Neural crest cell (in vitro differentiated cells): ENCODE results near the gene ZNF385A. TPM values are rescaled to one million over a fixed set of nuclear protein-coding genes. Genes with fewer than 3 reads are reported as not detected.

Experiments used
- DNase-seq: peaks from one replicate; pipeline ENCODE4 v3.0.0; 2021; ENCODE audit warnings: low read depth, mixed read lengths, low spot score
- H3K27ac Mint-ChIP-seq: one replicate; pipeline ENCODE4 v1.8.0; 2021; ENCODE audit warnings: mild to moderate bottlenecking, mixed read lengths; ENCODE audit not compliant: unreplicated experiment
- H3K27me3 Mint-ChIP-seq: 2 replicates; pipeline ENCODE4 v1.8.0; 2021; ENCODE audit warnings: low read depth, mild to moderate bottlenecking, mixed read lengths
- H3K36me3 Mint-ChIP-seq: 2 replicates; pipeline ENCODE4 v1.8.0; 2021; ENCODE audit warnings: low read depth, mild to moderate bottlenecking, mixed read lengths
- H3K4me1 Mint-ChIP-seq: 2 replicates; pipeline ENCODE4 v1.8.0; 2021; ENCODE audit warnings: mixed read lengths
- H3K4me3 Mint-ChIP-seq: one replicate; pipeline ENCODE4 v1.8.0; 2021; ENCODE audit warnings: mild to moderate bottlenecking, mixed read lengths
- H3K9me3 Mint-ChIP-seq: 2 replicates; pipeline ENCODE4 v1.8.0; 2021; ENCODE audit warnings: mixed read lengths
- total RNA-seq: library from RNA; stranded (reverse); gene quantifications from 2 replicates; pipeline ENCODE4 v1.2.1, GENCODE V29; 2021
- TF ChIP-seq, protein P1 (sequence below): fragments of 200-600 bp; sonication (generic); conservative IDR thresholded peaks from 2 replicates; pipeline ENCODE4 v1.5.0; 2021; ENCODE audit warnings: antibody characterized with exemption, mild to moderate bottlenecking

The ZNF385A gene
- total RNA-seq, 1 donor from 2014 or later = 20.3 TPM

DNA sequence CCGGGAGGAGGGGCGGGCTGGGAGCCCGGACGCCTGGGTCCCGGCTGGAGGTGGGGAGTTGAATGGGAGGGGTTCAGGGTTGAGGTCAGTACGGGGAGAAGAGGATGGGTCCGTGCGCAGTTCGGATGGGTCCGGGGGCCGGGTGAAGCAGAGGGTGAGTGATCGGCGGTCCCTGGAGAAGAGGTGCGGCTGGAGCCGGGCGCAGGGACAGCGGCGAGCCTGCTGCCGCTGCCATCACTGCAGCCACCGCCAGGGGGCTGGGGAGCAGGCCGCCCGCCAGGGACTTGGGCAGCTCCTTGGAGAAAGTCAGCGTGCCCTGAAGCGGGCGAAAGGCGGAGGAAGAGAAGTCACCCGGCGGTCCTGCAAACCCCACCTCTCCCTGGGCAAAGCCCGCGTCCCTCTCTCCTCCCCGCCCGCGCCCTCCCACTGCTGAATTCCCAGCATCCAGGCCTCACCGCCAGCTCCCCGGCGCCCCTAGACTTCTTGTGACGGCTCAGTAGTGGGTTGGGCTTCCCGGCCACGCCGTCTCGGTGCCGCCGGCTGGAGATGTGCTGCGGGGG is 14.3 kb downstream of the ZNF385A start:
- DNase-seq = peak; percentile 87
- no peak overlapping the region for H3K27ac Mint-ChIP-seq

DNA sequence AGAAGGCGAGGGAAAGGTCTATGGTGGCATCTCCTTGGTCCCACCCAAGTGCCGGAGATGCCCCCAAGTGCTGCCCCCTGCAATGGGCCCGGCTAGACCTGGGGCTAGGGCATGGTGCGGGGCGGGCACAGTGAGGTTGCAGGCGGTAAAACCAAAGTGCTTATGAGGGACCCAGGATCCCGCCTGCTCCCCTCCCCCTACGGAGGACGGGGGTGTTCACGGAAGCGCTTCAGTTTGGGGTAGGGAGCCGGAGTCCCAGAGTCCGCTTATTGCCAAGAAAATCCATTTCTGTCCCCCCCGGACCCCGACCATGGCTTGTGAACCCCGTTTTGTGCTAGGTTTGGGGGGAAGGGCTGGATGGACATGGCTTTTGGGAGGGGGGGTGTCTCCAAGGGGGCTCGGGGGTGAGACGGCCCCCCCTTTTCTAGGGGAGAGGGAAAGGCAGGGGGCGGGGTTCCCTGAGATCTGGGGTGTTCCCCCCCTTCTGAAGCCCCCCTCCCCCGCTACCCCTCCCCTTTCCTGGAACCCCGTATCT is 14.9 kb downstream of the ZNF385A start:
- TF ChIP-seq, protein P1, sequence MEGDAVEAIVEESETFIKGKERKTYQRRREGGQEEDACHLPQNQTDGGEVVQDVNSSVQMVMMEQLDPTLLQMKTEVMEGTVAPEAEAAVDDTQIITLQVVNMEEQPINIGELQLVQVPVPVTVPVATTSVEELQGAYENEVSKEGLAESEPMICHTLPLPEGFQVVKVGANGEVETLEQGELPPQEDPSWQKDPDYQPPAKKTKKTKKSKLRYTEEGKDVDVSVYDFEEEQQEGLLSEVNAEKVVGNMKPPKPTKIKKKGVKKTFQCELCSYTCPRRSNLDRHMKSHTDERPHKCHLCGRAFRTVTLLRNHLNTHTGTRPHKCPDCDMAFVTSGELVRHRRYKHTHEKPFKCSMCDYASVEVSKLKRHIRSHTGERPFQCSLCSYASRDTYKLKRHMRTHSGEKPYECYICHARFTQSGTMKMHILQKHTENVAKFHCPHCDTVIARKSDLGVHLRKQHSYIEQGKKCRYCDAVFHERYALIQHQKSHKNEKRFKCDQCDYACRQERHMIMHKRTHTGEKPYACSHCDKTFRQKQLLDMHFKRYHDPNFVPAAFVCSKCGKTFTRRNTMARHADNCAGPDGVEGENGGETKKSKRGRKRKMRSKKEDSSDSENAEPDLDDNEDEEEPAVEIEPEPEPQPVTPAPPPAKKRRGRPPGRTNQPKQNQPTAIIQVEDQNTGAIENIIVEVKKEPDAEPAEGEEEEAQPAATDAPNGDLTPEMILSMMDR = no peak
- H3K9me3 Mint-ChIP-seq = no peaks in the 10 kb centered on the region
- no peaks in the 10 kb centered on the region for H3K36me3 Mint-ChIP-seq
- peaks cover 32% of the 10 kb centered on the region for H3K4me1 Mint-ChIP-seq
- H3K4me3 Mint-ChIP-seq = no peak overlapping the region
- no peak overlapping the region for H3K27ac Mint-ChIP-seq
- H3K27me3 Mint-ChIP-seq = peaks cover 5% of the 10 kb centered on the region
- no peak for DNase-seq

More for the DNA sequence above, 14.3 kb downstream of the ZNF385A start:
- Mint-ChIP-seq H3K36me3 (no peaks in the 10 kb centered on the region), H3K9me3 (no peaks in the 10 kb centered on the region), H3K4me3 (peak overlapping the region; percentile 62), H3K4me1 (peaks cover 32% of the 10 kb centered on the region), H3K27me3 (peaks cover 5% of the 10 kb centered on the region)
- TF ChIP-seq, protein P1 = peak; percentile 93

DNA sequence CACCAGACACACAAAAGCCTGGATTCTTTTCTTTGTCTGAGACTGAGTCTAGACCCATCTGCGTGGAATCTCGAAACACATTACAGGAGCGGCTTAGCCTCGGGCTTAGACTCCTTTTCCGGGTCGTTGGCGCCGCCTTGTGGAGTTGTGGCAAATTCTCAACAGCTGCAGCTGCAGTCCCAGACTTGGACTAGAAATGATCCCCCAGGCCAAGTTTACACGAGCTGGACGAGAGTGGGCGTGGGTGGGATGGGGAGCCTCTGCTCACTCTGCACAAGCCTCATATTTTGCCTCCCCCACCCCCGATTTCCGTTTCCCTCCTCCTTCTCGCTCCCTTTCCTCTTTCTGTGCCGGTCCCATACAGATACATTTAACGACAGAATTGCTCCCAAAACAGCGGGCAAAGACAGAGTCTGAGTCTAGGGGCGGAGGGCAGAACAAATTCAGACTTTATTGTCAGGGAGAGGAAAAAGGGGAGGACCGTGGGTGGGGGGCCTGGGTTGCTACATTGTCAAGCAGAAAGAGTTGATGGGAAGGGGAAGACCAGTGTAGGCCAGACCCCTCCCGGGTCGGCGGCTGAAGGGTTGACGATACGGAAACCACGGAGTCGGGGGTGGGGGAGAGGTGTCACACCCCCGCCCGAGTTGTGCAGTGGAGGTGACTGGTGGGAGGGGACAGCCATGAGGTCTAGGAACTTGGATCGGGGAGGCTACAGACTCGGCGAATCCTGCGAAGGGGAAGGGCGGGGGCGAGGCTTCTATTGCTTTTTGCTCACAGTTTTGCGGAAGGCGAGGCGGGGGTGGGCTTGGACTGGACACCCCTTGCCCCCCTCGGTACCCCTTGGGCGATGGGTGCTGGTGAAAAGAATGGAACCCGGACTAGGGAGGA is 15.6 kb downstream of the ZNF385A start:
- Mint-ChIP-seq H3K27ac (no peak overlapping the region), H3K9me3 (no peaks in the 10 kb centered on the region), H3K4me3 (peak overlapping the region; percentile 72), H3K36me3 (no peaks in the 10 kb centered on the region), H3K4me1 (peaks cover 32% of the 10 kb centered on the region), H3K27me3 (peaks cover 5% of the 10 kb centered on the region)
- peak; percentile 96 for DNase-seq
- TF ChIP-seq, protein P1 = peak; percentile 85

DNA sequence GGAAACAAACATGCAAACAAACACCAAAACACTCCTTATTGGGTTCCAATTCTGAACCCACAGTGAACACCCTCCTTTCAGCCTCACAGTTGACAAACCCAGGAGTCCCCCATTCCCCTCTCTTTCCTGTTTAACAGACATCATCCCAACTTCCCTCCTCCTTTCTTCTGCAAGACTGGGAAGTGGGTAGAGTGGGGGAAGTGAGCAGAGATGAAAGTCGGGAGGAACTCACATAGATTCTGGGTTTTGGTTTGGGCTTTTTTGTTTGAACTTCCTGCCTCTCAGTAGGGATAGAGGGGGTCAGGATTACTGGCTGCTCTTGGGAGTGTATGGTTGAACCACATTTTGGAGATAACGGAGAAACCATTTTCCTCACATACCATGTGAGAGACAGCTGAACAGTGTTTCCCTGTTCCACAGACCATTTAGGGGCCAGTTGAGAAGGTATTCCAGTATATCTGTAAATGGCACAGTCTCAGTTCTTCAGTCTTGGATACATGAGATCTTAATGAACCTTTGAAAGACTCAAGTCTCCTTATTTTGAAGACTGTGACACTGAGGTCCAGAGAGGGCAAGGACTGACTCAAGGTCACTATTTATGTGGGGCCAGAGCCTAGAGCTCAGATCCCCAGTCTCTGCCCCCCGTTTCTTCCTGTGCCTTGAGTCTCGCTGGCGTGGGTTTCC is 16.4 kb downstream of the ZNF385A start:
- TF ChIP-seq, protein P1 = no peak
- peak overlapping the region; percentile 72 for H3K4me3 Mint-ChIP-seq
- peaks cover 5% of the 10 kb centered on the region for H3K27me3 Mint-ChIP-seq
- H3K36me3 Mint-ChIP-seq = no peaks in the 10 kb centered on the region
- H3K4me1 Mint-ChIP-seq = peaks cover 27% of the 10 kb centered on the region
- DNase-seq = no peak
- H3K9me3 Mint-ChIP-seq = no peaks in the 10 kb centered on the region
- H3K27ac Mint-ChIP-seq = no peak overlapping the region

DNA sequence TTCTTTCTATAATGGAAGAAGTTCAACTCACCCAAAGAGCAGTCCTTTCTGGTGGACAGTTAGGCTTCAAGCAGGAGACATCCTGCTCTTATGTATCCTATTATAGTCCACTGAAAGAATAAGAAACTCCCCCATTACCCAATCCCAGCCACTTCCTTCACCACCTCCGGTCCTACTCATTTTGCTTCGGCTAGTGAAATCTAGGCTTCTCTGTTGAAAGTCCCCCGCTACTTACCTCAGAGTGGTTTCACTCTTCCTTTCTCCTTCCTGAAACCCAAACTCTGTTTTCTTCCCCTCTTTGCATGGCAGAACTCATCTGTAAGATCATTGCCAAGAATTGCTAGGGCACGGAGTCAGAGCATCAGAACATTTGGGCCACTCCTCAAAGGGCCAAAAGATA is 20.1 kb downstream of the ZNF385A start, which contains the start of gene GPR84:
GPR84 (minus strand) TSS at position 74 of the 400 bp plus-strand sequence. CDS start 635 bp downstream, outside the sequence.
- peaks cover 4% of the 10 kb centered on the region for H3K27me3 Mint-ChIP-seq
- DNase-seq = no peak
- TF ChIP-seq, protein P1 = no peak
- H3K9me3 Mint-ChIP-seq = no peaks in the 10 kb centered on the region
- H3K27ac Mint-ChIP-seq = no peak within 1 kb of the TSS
- H3K36me3 Mint-ChIP-seq = no peaks in the 10 kb centered on the region
- no peak within 1 kb of the TSS for H3K4me3 Mint-ChIP-seq
- H3K4me1 Mint-ChIP-seq = peaks cover 16% of the 10 kb centered on the region
